Body of pancreas (tissue), 4 donors: ENCODE results near the gene LHFPL6. TPM values are rescaled to one million over a fixed set of nuclear protein-coding genes. Genes with fewer than 3 reads are reported as not detected.

Experiments used
- ATAC-seq: fragments of 150-250 bp; one replicate; pipeline ENCODE4 v1.9.1; 2016
- DNase-seq, 4 donors: peaks; one replicate each; pipeline ENCODE4 v3.0.0-alpha.2; 2019
- H3K27ac ChIP-seq, 4 donors: fragments of 200-600 bp; sonication (generic); 1 replicate in 3 of 4; 2 replicates in 1 of 4; pipeline versions ENCODE4 v1.5.1 to v1.6.1; 2016 to 2019; ENCODE audit warnings: mild to moderate bottlenecking in 1 of 4, mixed read lengths in 1 of 4, moderate library complexity in 1 of 4
- H3K27me3 ChIP-seq, 2 donors: fragments of 200-600 bp; sonication (generic); one replicate each; pipeline ENCODE4 v1.6.0; 2016; ENCODE audit warnings: mild to moderate bottlenecking in 1 of 2
- H3K36me3 ChIP-seq, 2 donors: fragments of 200-600 bp; sonication (generic); replicated peaks in 1 of 2; 2 replicates each; pipeline ENCODE4 v1.5.1; 2016; ENCODE audit warnings: low read depth in 2 of 2; ENCODE audit not compliant: insufficient read depth in 1 of 2
- H3K4me1 ChIP-seq: fragments of 200-600 bp; sonication (generic); one replicate; pipeline ENCODE4 v1.6.0; 2016
- H3K4me3 ChIP-seq, 2 donors: fragments of 200-600 bp; sonication (generic); 1 replicate in 1 of 2; 2 replicates in 1 of 2; pipeline ENCODE4 v1.5.1; 2016 to 2019
- H3K9me3 ChIP-seq, 3 donors: fragments of 200-600 bp; sonication (generic); 1 replicate in 2 of 3; 2 replicates in 1 of 3; pipeline ENCODE4 v1.5.1; 2016
- CTCF ChIP-seq, 7 experiments: fragments of 450-650 bp in 4 of 7; fragments of 200-600 bp in 3 of 7; sonication (generic) in 3 of 7; IDR thresholded peaks; one replicate each; pipeline ENCODE4 v1.5.1; 2016 to 2019; ENCODE audit warnings: antibody characterized with exemption in 7 of 7
- POLR2A ChIP-seq, 3 donors: fragments of 450-650 bp; IDR thresholded peaks; one replicate each; pipeline ENCODE4 v1.6.1; 2016; ENCODE audit warnings: antibody characterized with exemption in 3 of 3, mild to moderate bottlenecking in 2 of 3
- WGBS, 2 donors: methylation state at CpG; one replicate each; pipeline ENCODE4 v1.1.5; 2017; 5-methylcytosine and 5-hydroxymethylcytosine counted together
- intact Hi-C: fragments of 100-400 bp; cut with DNase I; formaldehyde crosslinking; loops from one replicate; pipeline ENCODE4 v1.15.1; 2023
- total RNA-seq, 2 donors: library from RNA; depleted of rRNA; stranded (reverse); fragments of >200 nt; gene quantifications; one replicate each; pipeline ENCODE4 v1.1.0, GENCODE V29; 2016

Gene LHFPL6
- total RNA-seq, 2 donors from 2014 or later, result 18.4 to 30.7 TPM

GRCh38 chr13:39588384-39588783 lies 14.6 kb downstream of the LHFPL6 start:
- no peaks in the 10 kb centered on the region for H3K36me3 ChIP-seq
- intact Hi-C loops, result no loop called here
- H3K27me3 ChIP-seq, result no peaks in the 10 kb centered on the region
- no peaks in the 10 kb centered on the region for H3K4me1 ChIP-seq
- ATAC-seq (no peak), DNase-seq (no peak)
- no peaks in the 10 kb centered on the region for H3K9me3 ChIP-seq
- WGBS, 2 donors, result 64% methylated on average over 2 of the region's 2 CpGs
- no peak for TF ChIP-seq POLR2A (IDR thresholded peaks at IDR 0.05)
- no peak for TF ChIP-seq CTCF (IDR thresholded peaks at IDR 0.05)
- H3K4me3 ChIP-seq, result no peak overlapping the region
- H3K27ac ChIP-seq, result no peak overlapping the region

GRCh38 chr13:39587939-39588338 lies 15.1 kb downstream of the LHFPL6 start:
- no peak overlapping the region for H3K4me3 ChIP-seq
- intact Hi-C loops, result no loop called here
- 75 to 83% methylated on average over 7 of the region's 7 CpGs for WGBS, 2 donors
- DNase-seq, result no peak
- no peaks in the 10 kb centered on the region for H3K9me3 ChIP-seq
- no peaks in the 10 kb centered on the region for H3K4me1 ChIP-seq
- no peaks in the 10 kb centered on the region for H3K27me3 ChIP-seq
- H3K36me3 ChIP-seq, result no peaks in the 10 kb centered on the region
- TF ChIP-seq POLR2A (IDR thresholded peaks at IDR 0.05) (no peak), CTCF (IDR thresholded peaks at IDR 0.05) (no peak)
- no peak overlapping the region for H3K27ac ChIP-seq
- ATAC-seq, result no peak

- no peaks in the 10 kb centered on the region for H3K9me3 ChIP-seq
- H3K36me3 ChIP-seq, result no peaks in the 10 kb centered on the region
- 66 to 79% methylated on average over 5 of the region's 5 CpGs for WGBS, 2 donors
- no peaks in the 10 kb centered on the region for H3K4me1 ChIP-seq
- no peak overlapping the region for H3K4me3 ChIP-seq
- intact Hi-C loops, result no loop called here
- H3K27ac ChIP-seq, result no peak overlapping the region
- no peaks in the 10 kb centered on the region for H3K27me3 ChIP-seq
- ATAC-seq (no peak), DNase-seq (no peak)
- TF ChIP-seq POLR2A (IDR thresholded peaks at IDR 0.05) (no peak), CTCF (IDR thresholded peaks at IDR 0.05) (no peak)
Measured at GRCh38 chr13:39586958-39587605, 15.9 kb downstream of the LHFPL6 start.

- intact Hi-C loops, result no loop called here
- no peaks in the 10 kb centered on the region for H3K27me3 ChIP-seq
- ATAC-seq, result no peak
- TF ChIP-seq CTCF (IDR thresholded peaks at IDR 0.05), result no peak
- TF ChIP-seq POLR2A (IDR thresholded peaks at IDR 0.05), result no peak
- no peaks in the 10 kb centered on the region for H3K36me3 ChIP-seq
- H3K4me3 ChIP-seq, result no peak overlapping the region
- no peak overlapping the region for H3K27ac ChIP-seq
- no peaks in the 10 kb centered on the region for H3K9me3 ChIP-seq
- WGBS, 2 donors, result 69 to 75% methylated on average over 1 of the region's 1 CpG
- no peaks in the 10 kb centered on the region for H3K4me1 ChIP-seq
- no peak for DNase-seq
Measured at GRCh38 chr13:39586151-39586550, 16.8 kb downstream of the LHFPL6 start.

GRCh38 chr13:39585219-39585618 lies 17.8 kb downstream of the LHFPL6 start:
- no peak for TF ChIP-seq CTCF (IDR thresholded peaks at IDR 0.05)
- no peak for TF ChIP-seq POLR2A (IDR thresholded peaks at IDR 0.05)
- H3K4me3 ChIP-seq, result no peak overlapping the region
- ATAC-seq, result no peak
- intact Hi-C loops, result no loop called here
- whole genome bisulfite sequencing, 2 donors, result 52 to 57% methylated on average over 3 of the region's 3 CpGs
- no peaks in the 10 kb centered on the region for H3K27me3 ChIP-seq
- no peaks in the 10 kb centered on the region for H3K4me1 ChIP-seq
- no peaks in the 10 kb centered on the region for H3K36me3 ChIP-seq
- no peak overlapping the region for H3K27ac ChIP-seq
- no peak for DNase-seq
- H3K9me3 ChIP-seq, result no peaks in the 10 kb centered on the region
